MM.1S (cell line): Measurements from ENCODE around the gene PDCD10.

Experiments
- DNase-seq: peaks from one replicate; pipeline ENCODE4 v3.0.0-alpha.2; 2015
- H2AFZ ChIP-seq: fragments of 300-600 bp; sonication (generic); 2 replicates; pipeline ENCODE4 v1.6.0; 2016; ENCODE audit warnings: antibody characterized with exemption, low read length
- H3F3A ChIP-seq: fragments of 300-600 bp; sonication (generic); 2 replicates; pipeline ENCODE4 v1.6.1; 2016; ENCODE audit warnings: mild to moderate bottlenecking, antibody characterized with exemption, low read length, moderate library complexity, mixed read lengths; ENCODE audit not compliant: insufficient read depth
- H3K27ac ChIP-seq: fragments of 300-600 bp; sonication (generic); 2 replicates; pipeline ENCODE4 v1.5.1; 2016; ENCODE audit warnings: mild to moderate bottlenecking, low read length
- H3K27me3 ChIP-seq: fragments of 300-600 bp; sonication (generic); replicated peaks from 2 replicates; pipeline ENCODE4 v1.6.0; 2016; ENCODE audit warnings: low read length; ENCODE audit not compliant: insufficient read depth
- H3K36me3 ChIP-seq: fragments of 300-600 bp; sonication (generic); replicated peaks from 2 replicates; pipeline ENCODE4 v1.6.1; 2016; ENCODE audit warnings: mild to moderate bottlenecking, low read length, mixed read lengths; ENCODE audit not compliant: insufficient read depth
- H3K4me1 ChIP-seq: fragments of 300-600 bp; sonication (generic); 2 replicates; pipeline ENCODE4 v1.6.1; 2016; ENCODE audit warnings: low read length, mixed read lengths
- H3K4me2 ChIP-seq: fragments of 300-600 bp; sonication (generic); 2 replicates; pipeline ENCODE4 v1.6.0; 2016; ENCODE audit warnings: low read depth, low read length
- H3K4me3 ChIP-seq: fragments of 300-600 bp; sonication (generic); 2 replicates; pipeline ENCODE4 v1.5.1; 2016; ENCODE audit warnings: low read length, mixed read lengths
- H3K79me2 ChIP-seq: fragments of 300-600 bp; sonication (generic); 2 replicates; pipeline ENCODE4 v1.6.1; 2016; ENCODE audit warnings: mixed run types, low read length, mixed read lengths
- H3K9ac ChIP-seq: fragments of 300-600 bp; sonication (generic); 2 replicates; pipeline ENCODE4 v1.6.1; 2016; ENCODE audit warnings: low read length, mixed read lengths
- H3K9me2 ChIP-seq: fragments of 300-600 bp; sonication (generic); replicated peaks from 2 replicates; pipeline ENCODE4 v1.6.1; 2016; ENCODE audit warnings: mild to moderate bottlenecking, low read length, mixed read lengths; ENCODE audit not compliant: insufficient read depth
- H3K9me3 ChIP-seq: fragments of 300-600 bp; sonication (generic); replicated peaks from 2 replicates; pipeline ENCODE4 v1.6.1; 2016; ENCODE audit warnings: mild to moderate bottlenecking, low read length, mixed read lengths; ENCODE audit not compliant: insufficient read depth
- H4K20me1 ChIP-seq: fragments of 300-600 bp; sonication (generic); 2 replicates; pipeline ENCODE4 v1.6.1; 2016; ENCODE audit warnings: mild to moderate bottlenecking, low read length, moderate library complexity, mixed read lengths; ENCODE audit not compliant: insufficient read depth
- CTCF ChIP-seq: fragments of 300-600 bp; sonication (generic); IDR thresholded peaks from 2 replicates; pipeline ENCODE4 v1.5.1; 2016; ENCODE audit warnings: antibody characterized with exemption, low read length, mixed read lengths
- EZH2 ChIP-seq: fragments of 300-600 bp; sonication (generic); optimal IDR thresholded peaks from 2 replicates; pipeline ENCODE3; 2017; ENCODE audit warnings: low read depth, mild to moderate bottlenecking, antibody characterized with exemption, low read length, mixed read lengths
- EZH2phosphoT487 ChIP-seq: fragments of 300-600 bp; sonication (generic); IDR thresholded peaks from 2 replicates; pipeline ENCODE4 v1.6.1; 2018; ENCODE audit warnings: antibody characterized with exemption, low read length

Gene PDCD10

GRCh38 chr3:167709690-167710089 lies 25.0 kb downstream of the PDCD10 start:
- Histone ChIP-seq H3K4me1 (0 out of 2 replicates have a peak, but pooled peaks cover 5% of the 10 kb centered on the region), H3K27ac (no peak overlapping the region), H3K79me2 (peaks cover 76% of the 10 kb centered on the region), H3K9ac (no peak overlapping the region), H3K9me2 (no peaks in the 10 kb centered on the region), H3K27me3 (no peaks in the 10 kb centered on the region), H4K20me1 (0 out of 2 replicates have a peak, but pooled peaks cover 12% of the 10 kb centered on the region), H2AFZ (no peak overlapping the region), H3K4me2 (no peak overlapping the region), H3F3A (no peaks in the 10 kb centered on the region), H3K4me3 (no peak overlapping the region), H3K9me3 (no peaks in the 10 kb centered on the region), H3K36me3 (no peaks in the 10 kb centered on the region)
- no peak for TF ChIP-seq EZH2
- TF ChIP-seq EZH2phosphoT487, result no peak
- no peak for TF ChIP-seq CTCF
- no peak for DNase-seq

GRCh38 chr3:167705840-167706239 lies 28.9 kb downstream of the PDCD10 start:
- no peaks in the 10 kb centered on the region for H3K27me3 ChIP-seq

GRCh38 chr3:167700926-167701325 lies 33.8 kb downstream of the PDCD10 start:
- TF ChIP-seq EZH2phosphoT487, result no peak
- TF ChIP-seq CTCF, result no peak
- H3K4me1 ChIP-seq, result 0 out of 2 replicates have a peak, but pooled peaks cover 4% of the 10 kb centered on the region
- no peaks in the 10 kb centered on the region; the same call in 1 of the 2 replicates for H4K20me1 ChIP-seq
- H3K4me2 ChIP-seq, result no peak overlapping the region
- no peak overlapping the region for H3K4me3 ChIP-seq
- 0 out of 2 replicates have a peak, but pooled peaks cover 7% of the 10 kb centered on the region for H3K79me2 ChIP-seq
- no peak overlapping the region for H3K9ac ChIP-seq
- H3K27me3 ChIP-seq, result no peaks in the 10 kb centered on the region
- H3K9me3 ChIP-seq, result no peaks in the 10 kb centered on the region
- H3K9me2 ChIP-seq, result no peaks in the 10 kb centered on the region
- 0 out of 2 replicates have a peak, but pooled peaks cover 4% of the 10 kb centered on the region for H3K36me3 ChIP-seq
- no peaks in the 10 kb centered on the region for H3F3A ChIP-seq
- H3K27ac ChIP-seq, result no peak overlapping the region
- no peak for DNase-seq
- no peak overlapping the region for H2AFZ ChIP-seq

More at GRCh38 chr3:167705840-167706239, 28.9 kb downstream of the PDCD10 start:
- Histone ChIP-seq H3K4me3 (no peak overlapping the region), H3K79me2 (peaks cover 42% of the 10 kb centered on the region), H4K20me1 (no peaks in the 10 kb centered on the region), H3K9me2 (no peaks in the 10 kb centered on the region), H3K4me2 (no peak overlapping the region), H2AFZ (no peak overlapping the region), H3K27ac (no peak overlapping the region), H3K9me3 (no peaks in the 10 kb centered on the region), H3K36me3 (no peaks in the 10 kb centered on the region), H3F3A (no peaks in the 10 kb centered on the region), H3K9ac (no peak overlapping the region), H3K4me1 (no peaks in the 10 kb centered on the region)
- TF ChIP-seq CTCF (no peak), EZH2 (no peak), EZH2phosphoT487 (no peak)
- DNase-seq, result no peak
